ENCODE measurements around the gene KIF2C. TPM values are rescaled to one million over a fixed set of nuclear protein-coding genes. Genes with fewer than 3 reads are reported as not detected.

Gene KIF2C
- 31.2 and 35.3 TPM in 2 replicates for total RNA-seq

DNA sequence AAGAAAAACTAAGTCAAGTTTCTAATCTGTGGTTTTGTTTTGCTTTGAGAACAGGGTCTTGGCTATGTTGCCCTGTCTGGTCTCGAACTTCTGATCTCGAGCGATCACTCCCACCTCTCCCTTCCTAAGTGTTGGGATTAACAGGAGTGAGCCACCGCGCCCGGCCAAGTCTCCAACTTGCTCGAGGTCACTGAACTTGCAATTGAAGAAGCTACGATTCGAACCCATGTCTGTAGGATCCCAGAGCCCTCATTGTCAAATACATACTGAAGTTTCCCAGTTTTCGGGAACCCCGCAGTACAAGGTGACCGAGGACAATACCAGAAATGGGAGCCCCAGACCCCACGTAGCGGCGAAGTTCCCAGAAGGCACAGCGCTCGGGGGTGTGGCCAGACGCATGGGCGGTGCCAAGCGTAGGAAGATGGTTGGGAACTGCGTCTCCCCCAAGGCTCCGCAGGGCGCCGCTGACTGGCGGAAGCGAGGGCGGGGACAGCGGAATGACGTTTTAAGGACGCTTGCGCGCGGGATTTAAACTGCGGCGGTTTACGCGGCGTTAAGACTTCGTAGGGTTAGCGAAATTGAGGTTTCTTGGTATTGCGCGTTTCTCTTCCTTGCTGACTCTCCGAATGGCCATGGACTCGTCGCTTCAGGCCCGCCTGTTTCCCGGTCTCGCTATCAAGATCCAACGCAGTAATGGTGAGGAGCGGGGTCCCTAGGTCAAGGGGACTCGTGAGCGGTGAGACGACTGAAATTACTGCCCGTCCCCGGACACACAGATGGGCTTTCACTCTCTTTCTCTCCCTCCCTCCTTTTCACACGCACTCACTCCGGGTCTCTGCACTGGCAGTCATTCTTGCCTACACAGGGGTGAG is at the start of gene KIF2C:
Gene KIF2C, plus strand, starts transcription at position 531 of the 872 bp plus-strand sequence. Its CDS starts 96 bp downstream, at position 627.

DNA sequence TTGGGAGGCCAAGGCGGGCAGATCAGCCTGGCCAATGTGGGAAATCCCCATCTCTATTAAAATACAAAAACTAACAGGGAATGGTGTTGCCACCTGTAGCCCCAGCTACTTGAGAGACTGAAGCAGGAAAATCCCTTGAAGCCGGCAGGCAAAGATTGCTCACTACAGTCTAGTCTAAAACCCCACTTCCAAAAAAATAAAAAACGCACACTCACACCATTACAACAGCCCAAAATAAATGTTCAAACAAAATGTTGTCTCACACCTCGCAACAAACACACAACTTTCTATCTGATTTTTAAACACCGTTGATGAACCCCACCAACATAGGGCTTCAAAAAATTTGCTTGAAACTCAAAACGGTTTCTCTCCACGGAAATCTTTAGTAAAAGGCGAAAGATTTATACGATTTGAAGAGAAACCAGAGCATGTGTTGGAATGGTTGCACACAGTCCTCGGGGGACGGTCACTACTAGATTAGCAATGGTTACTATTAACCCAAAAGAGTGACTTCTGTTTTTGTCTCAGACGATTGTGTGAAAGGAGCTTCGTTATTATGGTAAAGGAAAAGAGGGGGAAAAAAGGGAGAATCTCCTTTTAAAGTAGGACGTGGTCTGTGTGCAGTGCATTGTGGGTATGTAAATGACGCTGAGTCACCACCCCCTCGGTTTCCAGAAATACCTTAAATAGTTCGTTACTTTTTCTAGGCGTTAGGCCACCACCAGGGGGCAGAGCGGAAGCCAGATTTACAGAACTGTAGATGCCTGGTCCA is 8.7 kb upstream of the KIF2C start, which contains the start of gene RNU5D-1:
Gene RNU5D-1, minus strand, starts transcription at position 430 of the 772 bp plus-strand sequence.

DNA sequence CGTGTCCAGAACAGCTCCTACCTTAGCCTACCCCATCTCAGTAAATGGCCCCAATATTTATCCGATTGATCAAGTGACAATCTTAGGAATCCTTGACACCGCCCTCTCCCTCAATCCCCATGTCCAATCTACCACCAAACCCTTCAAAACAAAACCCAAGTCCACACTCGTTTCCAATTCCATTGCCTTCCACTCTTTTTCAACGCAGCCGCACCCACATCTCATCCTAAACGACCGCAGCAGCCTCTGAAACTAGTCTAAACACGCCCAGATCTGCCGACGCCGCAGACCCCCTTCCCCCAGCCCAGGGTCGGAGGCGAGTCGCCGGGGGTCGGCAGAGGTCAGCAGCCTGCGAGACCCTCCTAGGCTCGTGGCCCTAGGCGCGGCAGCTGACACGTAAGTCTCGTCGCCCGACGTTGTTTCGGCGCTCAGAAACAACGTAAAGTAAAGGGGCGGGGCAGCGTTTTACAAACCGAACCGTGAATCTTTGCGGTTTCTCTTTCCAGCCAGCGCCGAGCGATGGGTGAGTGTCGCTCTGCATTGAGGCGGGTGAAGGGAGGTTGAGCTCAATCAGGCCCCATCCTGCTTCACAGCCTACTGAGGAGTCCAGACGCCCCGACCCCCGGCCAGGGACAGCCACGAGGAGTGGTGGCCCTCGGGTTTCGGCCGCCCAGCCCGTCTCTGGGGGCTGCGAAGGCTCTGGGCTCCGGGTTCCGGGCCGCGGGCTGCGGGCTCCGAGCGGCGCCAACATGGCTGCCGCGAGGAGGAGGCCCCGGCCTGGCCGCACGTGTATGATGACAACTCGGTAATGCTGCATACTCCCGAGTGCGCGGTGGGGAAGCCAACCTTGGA is 35.7 kb downstream of the KIF2C start, which contains the start of gene RPS8:
Gene RPS8, plus strand, starts transcription at position 463 of the 852 bp plus-strand sequence. Its CDS starts 57 bp downstream, at position 520.

DNA sequence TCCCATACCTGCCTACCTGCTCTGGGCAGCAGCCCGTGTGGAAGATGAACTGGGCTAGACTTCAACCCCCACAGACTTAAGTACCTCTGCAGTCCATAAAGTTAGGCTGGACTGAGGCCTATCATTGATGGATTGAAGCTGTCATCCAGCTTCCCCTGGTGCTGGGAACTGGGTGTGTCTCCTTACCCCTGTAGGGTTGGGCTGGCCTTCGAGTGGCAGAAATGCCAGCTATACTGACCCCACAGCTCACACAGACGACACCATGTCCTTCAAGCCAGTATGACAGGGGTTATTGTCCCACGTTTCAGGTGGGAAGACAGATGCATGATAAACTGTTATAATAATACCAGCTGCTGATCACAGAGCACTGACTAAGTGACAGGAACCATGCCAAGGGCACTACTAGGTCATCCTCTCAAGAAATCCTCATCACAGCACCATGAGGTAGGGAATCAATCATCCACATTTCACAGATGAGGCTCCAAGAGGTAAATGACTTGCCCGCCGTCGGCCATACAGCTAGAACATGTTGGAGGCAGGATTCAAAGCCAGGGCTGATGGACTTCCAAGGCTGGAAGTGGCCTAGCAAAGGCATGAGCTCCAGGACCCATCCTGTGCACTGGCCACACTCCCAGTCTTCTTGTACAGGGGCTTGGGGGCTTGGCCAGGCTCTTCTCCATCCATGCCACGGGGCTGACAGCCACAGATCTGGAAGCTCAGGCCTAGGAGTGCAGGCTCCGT is 48.7 kb downstream of the KIF2C start, which contains the start of gene BEST4:
Gene BEST4, minus strand, starts transcription at position 51 of the 741 bp plus-strand sequence. CDS start 465 bp downstream, outside the sequence.

DNA sequence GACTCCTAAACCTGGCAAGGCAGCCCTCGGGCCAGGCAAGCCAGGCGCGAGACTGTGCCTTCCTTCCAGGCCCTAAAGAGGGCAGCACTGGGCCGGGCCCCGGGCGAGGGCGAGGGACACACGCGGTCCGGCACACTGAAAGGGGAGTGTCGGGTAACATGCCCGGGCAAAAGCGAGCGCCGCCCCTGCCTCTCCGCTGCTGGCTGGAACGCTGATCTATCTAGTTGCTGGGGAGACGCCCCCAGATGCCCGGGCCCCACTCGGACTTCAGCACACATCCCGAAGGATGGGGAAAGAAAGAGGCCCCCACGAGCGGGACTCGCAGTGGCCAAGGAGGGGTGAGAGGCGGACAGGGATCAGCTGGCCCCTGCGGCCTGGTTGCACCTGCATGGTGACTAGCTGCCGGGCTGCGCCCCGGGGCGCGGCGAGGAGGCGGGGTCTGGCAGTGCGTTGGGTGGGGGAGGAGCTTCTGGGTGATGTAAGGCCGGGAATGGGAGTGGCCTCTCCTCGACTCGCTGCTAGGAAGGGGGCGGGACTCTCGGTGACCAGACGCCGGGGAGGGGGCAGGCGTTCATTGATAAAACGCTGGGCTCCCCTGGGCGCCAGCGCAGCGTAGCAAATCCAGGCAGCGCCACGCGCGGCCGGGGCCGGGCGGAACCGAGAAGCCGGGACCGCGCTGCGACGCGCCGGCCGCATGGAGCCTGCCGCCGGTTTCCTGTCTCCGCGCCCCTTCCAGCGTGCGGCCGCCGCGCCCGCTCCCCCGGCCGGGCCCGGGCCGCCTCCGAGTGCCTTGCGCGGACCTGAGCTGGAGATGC is 60.3 kb downstream of the KIF2C start, which contains the start of gene PLK3:
Gene PLK3, plus strand, starts transcription at position 608 of the 815 bp plus-strand sequence. Its CDS starts 87 bp downstream, at position 695.

DNA sequence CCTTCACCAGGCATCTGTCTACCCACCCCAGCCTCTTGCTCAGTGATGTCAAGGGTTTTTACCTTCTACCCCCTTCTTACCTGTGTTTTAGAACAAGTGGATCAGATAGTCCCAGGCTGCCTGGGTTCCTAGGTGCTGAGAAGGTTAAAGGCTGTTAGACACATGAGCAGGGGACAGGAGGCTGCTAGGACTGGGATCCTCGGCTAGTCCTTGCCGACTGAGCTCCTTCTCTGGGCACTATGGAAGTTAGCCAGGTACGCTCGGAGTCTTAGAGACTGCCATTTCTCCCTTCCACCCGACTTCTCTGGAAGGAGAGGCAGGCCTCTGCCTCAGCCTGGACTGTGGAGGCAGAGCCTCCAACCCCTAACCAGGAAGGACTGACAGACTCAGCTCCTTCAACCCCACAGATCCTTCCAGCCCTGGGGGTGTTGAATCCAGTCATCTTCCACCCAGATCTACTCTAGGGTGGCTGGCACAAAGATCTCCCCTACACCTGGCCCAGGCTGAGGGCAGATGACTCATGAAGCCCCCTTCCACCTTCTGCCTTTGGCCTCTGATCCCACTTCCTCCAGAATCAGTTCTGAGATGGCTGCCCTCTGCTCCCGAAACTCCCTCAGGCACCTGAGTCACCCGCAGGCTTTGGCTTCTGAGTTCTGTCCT is 67.2 kb downstream of the KIF2C start, which contains the start of gene DYNLT4:
Gene DYNLT4, minus strand, starts transcription at position 648 of the 660 bp plus-strand sequence. CDS start 683 bp downstream, outside the sequence.

DNA sequence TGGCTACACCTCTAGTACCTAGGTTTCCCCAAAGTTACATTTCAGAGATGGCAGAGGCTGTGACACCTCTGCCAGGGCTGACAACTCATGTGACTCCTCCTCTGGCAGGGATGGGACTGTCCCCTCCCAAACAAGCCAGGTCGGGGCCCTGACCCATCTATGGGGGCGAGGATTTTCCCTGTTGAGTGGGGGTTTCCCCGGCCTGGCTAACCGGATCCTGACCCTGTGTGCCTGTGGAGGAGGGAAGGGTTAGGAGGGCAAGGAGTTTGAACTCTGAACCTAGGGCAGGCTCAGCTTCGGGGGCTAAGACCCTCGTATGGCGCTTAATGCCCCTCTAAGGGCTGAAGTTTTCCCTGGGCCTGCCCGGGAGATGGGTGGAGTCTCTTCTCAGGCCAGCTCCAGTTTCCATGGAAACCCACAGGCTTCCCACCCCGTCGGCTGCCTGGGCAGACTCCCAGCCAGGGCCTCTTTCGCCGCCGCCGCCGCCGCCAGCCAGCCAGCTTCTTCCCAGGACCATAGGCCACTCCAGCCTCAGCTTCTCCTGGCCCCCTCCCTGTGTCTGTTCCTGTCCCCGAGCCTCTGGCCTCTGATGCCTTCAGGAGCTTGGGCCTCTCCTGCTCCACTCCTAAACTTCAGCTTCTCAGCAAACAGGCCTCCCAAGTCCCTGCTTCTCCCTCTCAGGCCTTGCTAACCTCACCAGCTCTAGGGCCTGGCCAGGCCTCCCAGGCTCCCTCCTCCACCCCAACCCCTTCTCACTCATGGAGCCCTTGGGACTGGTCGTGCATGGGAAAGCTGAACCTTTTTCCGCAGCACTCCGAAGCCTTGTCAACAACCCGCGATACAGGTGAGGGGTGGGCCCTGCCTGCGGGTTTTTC is 68.7 kb downstream of the KIF2C start, which contains the start of gene BTBD19:
Gene BTBD19, plus strand, starts transcription at position 461 of the 875 bp plus-strand sequence. Its CDS starts 298 bp downstream, at position 759.

Other genes starting within 250 kb of the KIF2C start
- gene TMEM53, start 65.4 kb upstream of the KIF2C start, total RNA-seq, result 3.2 and 5.0 TPM in 2 replicates
- gene ARMH1, start 65.1 kb upstream of the KIF2C start, total RNA-seq, result 0.46 TPM in 1 of 2 replicates, not detected in the other
- gene RNU5D-1, start 8.7 kb upstream of the KIF2C start, total RNA-seq, result not detected in 2 replicates
- 1,943 and 2,370 TPM in 2 replicates for gene RPS8, start 35.7 kb downstream of the KIF2C start, total RNA-seq
- gene BEST4, start 48.3 kb downstream of the KIF2C start, total RNA-seq, result 0.32 TPM in 1 of 2 replicates, not detected in the other
- gene PLK3, start 60.5 kb downstream of the KIF2C start, total RNA-seq, result 18.5 and 32.2 TPM in 2 replicates
- not detected in 2 replicates for gene DYNLT4, start 67.5 kb downstream of the KIF2C start, total RNA-seq
- 8.1 and 8.2 TPM in 2 replicates for gene BTBD19, start 68.7 kb downstream of the KIF2C start, total RNA-seq
- 0.30 TPM in 1 of 2 replicates, not detected in the other for gene PTCH2, start 103.4 kb downstream of the KIF2C start, total RNA-seq
- gene EIF2B3, start 246.8 kb downstream of the KIF2C start, total RNA-seq, result 51.0 and 55.5 TPM in 2 replicates

All from epithelial cell of umbilical artery (primary cell).